ENCODE results near the gene CPLANE2.

DNA sequence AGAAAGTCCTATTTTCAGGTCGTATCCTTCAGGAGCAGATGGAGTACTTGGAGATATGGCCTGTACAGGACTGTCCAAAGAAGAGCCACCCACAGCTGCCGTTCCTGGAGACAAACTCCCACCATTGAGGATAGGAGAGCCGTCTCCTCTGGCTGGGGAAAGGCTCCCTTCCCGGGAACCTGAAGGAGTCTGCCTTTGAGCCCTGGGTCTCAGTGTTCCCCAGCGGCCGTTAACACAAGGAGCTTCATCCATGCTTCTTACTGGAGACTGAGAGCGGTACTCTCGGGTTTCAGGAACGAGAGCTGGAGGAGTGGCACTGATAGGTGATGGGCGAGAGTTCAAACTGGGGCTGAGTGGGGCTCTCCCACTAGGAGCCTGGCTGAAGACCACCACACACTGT is 14.4 kb upstream of the CPLANE2 start:
- TF ChIP-seq, protein P1, sequence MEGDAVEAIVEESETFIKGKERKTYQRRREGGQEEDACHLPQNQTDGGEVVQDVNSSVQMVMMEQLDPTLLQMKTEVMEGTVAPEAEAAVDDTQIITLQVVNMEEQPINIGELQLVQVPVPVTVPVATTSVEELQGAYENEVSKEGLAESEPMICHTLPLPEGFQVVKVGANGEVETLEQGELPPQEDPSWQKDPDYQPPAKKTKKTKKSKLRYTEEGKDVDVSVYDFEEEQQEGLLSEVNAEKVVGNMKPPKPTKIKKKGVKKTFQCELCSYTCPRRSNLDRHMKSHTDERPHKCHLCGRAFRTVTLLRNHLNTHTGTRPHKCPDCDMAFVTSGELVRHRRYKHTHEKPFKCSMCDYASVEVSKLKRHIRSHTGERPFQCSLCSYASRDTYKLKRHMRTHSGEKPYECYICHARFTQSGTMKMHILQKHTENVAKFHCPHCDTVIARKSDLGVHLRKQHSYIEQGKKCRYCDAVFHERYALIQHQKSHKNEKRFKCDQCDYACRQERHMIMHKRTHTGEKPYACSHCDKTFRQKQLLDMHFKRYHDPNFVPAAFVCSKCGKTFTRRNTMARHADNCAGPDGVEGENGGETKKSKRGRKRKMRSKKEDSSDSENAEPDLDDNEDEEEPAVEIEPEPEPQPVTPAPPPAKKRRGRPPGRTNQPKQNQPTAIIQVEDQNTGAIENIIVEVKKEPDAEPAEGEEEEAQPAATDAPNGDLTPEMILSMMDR (IDR thresholded peaks at IDR 0.05 in 8 of 11, conservative IDR thresholded peaks at IDR 0.05 in 3 of 11) = no peak
- peak in 1 of 3 donors; percentile 1 for TF ChIP-seq POLR2AphosphoS5 (IDR thresholded peaks at IDR 0.05)
- TF ChIP-seq POLR2A (IDR thresholded peaks at IDR 0.05) = no peak

All from spleen (tissue), 7 donors.